Measurements from ENCODE around the gene DIS3L2. TPM values are rescaled to one million over a fixed set of nuclear protein-coding genes. Genes with fewer than 3 reads are reported as not detected.

DIS3L2 gene
- total RNA-seq, 2 experiments from 2014 or later: 25.7 to 30.9 TPM

DNA sequence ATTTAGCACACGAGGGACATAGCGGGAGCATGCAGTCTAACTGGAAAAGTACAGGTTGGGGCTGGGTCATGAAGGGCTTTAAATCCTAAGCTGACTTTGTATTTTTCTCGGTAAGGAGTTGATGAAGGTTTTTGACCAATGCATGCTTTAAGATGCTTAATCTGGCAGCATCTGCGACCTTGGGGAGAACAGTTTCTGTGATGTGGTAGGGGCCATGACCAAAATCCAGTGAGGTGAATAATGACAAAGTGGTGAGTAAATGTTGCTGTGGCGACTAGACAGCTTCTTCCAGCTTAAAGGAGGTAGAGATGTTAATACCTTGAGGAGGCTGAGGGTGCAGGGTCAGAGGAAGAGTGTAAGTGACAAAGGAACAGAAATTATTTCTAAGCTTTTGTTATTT is 242.4 kb downstream of the DIS3L2 start:
- H3K36me3 Mint-ChIP-seq: peaks cover 5% of the 10 kb centered on the region
- H3K4me3 Mint-ChIP-seq: no peak overlapping the region
- DNase-seq: no peak
- H3K27ac Mint-ChIP-seq: no peak overlapping the region
- no peaks in the 10 kb centered on the region for H3K27me3 Mint-ChIP-seq
- no peaks in the 10 kb centered on the region for H3K4me1 Mint-ChIP-seq
- H3K9me3 Mint-ChIP-seq: no peaks in the 10 kb centered on the region

DNA sequence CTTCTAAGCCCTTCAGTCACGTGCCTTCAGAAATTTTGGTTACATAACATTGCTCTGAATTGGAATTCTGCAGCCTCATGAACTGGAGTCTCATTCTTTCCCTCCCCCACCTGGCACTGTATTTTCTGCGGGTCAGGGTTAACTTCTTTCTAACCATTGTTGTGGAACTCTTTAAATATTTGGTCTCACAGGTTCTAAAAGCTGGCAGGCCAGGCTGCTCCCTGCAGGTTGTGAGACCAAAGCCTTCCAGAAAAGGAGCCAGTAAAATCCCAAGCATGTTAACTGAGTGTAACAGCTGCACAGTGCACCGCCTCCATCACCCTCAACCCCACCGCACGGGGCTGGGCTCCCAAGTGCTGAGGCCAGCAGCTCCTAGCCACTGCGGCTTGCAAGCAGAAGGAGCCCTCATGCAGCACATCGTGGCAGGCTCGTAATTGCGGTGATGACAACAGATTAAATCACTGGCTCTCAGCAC is 243.0 kb downstream of the DIS3L2 start:
- Mint-ChIP-seq H3K27ac (no peak overlapping the region), H3K4me1 (no peaks in the 10 kb centered on the region), H3K36me3 (peaks cover 11% of the 10 kb centered on the region), H3K9me3 (no peaks in the 10 kb centered on the region), H3K4me3 (no peak overlapping the region), H3K27me3 (no peaks in the 10 kb centered on the region)
- DNase-seq: no peak

DNA sequence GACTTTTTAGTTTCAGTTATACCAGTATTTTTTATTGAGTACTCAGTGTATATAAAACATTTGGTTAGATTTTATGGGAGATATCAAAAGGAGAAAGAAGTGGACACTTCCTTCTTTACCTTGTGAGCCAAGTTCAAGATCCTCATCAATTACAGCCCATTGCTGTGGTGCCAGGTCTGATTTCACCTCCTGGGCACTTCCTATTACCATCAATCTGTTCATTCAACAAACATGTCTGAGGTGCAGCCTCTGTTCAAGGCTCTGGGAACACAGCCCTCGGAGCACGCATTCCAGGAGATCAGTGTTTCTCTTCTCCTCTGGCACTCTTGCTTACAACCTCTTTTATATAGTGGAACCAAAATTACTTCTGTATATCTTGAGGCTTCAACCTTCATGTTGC is 245.7 kb downstream of the DIS3L2 start:
- Mint-ChIP-seq H3K4me1 (peaks cover under 1% of the 10 kb centered on the region), H3K27me3 (no peaks in the 10 kb centered on the region), H3K27ac (no peak overlapping the region), H3K9me3 (no peaks in the 10 kb centered on the region), H3K36me3 (peaks cover 15% of the 10 kb centered on the region), H3K4me3 (no peak overlapping the region)
- no peak for DNase-seq

DNA sequence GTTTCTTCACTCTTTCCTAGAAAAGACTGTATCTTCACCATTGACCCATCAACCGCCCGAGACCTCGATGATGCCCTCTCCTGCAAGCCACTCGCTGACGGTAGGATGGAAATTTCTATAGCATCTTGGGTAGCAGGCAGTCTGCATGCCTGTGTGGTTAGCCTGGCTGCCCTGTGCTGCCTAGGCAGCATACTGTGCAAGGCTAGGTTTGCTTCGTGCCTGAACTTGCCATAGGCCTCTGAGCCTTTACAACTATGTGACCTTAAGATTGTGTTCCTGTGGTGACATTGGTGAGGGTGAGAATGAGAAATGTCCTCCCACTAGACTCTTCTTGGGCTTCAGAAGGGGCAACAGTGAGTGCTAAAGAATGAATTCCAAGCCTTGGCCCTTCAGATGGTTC is 248.8 kb downstream of the DIS3L2 start:
- no peak overlapping the region for H3K27ac Mint-ChIP-seq
- DNase-seq: no peak
- no peaks in the 10 kb centered on the region for H3K27me3 Mint-ChIP-seq
- H3K4me1 Mint-ChIP-seq: peaks cover 5% of the 10 kb centered on the region
- no peak overlapping the region for H3K4me3 Mint-ChIP-seq
- H3K9me3 Mint-ChIP-seq: no peaks in the 10 kb centered on the region
- peaks cover 20% of the 10 kb centered on the region for H3K36me3 Mint-ChIP-seq

DNA sequence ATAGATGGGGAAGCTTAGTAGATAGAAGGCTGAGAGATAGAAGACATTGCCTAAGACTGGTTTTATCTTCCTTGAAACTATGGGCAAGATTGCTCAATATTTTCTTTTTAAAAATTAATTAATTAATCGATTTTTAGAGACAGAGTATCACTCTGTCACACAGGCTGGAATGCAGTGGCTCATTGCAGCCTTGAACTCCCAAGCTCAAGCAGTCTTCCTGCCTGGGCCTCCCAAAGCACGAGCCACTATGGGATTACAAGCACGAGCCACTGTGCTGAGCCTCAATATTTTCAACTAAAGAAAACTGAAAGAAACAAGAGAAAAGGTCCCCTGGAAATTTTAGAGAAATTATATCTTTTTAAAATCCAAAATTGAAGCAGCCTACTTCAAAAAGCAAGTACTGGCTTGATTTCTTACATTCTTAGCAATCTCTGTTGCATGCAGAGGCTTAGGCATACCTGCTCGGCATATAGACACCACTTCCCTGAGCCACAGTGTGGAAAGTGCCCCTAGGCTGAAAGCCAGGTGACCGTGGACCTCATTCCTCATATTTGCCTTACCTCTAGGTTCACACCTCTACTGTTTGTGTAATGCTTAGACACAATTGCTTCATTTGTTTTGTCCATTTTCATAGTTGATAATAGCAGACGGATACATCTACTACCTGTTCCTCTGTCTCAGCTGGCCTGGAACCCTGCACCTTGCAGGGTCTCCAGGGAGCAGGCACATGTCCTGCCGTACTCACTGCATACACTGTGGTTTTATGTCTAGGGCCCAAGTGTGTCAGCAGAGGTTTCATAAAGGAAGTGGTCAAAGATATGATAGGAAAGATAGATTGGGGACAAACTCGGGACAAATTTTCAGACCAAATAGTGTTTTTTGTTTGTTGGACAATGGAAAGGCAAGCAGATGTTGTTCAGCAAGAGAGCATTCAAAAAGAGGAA is 250.5 kb downstream of the DIS3L2 start:
- peaks cover 5% of the 10 kb centered on the region for H3K4me1 Mint-ChIP-seq
- no peak overlapping the region for H3K27ac Mint-ChIP-seq
- H3K27me3 Mint-ChIP-seq: no peaks in the 10 kb centered on the region
- peaks cover 20% of the 10 kb centered on the region for H3K36me3 Mint-ChIP-seq
- DNase-seq: no peak
- no peak overlapping the region for H3K4me3 Mint-ChIP-seq
- H3K9me3 Mint-ChIP-seq: no peaks in the 10 kb centered on the region

DNA sequence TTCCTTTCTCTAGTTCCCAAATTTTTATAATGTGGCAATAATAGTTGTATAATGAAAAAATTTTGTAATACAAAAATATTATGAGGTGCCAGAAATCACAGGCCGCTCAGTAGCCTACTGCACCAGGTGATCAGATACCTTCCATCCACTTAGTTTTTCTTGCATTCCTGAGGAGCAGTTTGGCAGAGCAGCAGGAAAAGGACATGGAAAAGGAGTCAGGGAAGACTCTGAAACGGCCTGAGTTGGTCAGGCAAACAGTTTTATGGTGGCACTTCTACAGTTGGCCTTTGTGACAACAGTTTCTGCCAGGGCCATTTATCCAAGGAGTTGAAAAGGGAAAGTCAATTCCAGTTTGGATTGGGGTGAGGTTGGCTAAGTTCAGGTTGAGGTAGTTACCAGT is 251.7 kb downstream of the DIS3L2 start:
- no peak overlapping the region for H3K27ac Mint-ChIP-seq
- DNase-seq: no peak
- H3K27me3 Mint-ChIP-seq: no peaks in the 10 kb centered on the region
- H3K4me1 Mint-ChIP-seq: peaks cover 8% of the 10 kb centered on the region
- H3K4me3 Mint-ChIP-seq: no peak overlapping the region
- peaks cover 20% of the 10 kb centered on the region for H3K36me3 Mint-ChIP-seq
- H3K9me3 Mint-ChIP-seq: no peaks in the 10 kb centered on the region

DNA sequence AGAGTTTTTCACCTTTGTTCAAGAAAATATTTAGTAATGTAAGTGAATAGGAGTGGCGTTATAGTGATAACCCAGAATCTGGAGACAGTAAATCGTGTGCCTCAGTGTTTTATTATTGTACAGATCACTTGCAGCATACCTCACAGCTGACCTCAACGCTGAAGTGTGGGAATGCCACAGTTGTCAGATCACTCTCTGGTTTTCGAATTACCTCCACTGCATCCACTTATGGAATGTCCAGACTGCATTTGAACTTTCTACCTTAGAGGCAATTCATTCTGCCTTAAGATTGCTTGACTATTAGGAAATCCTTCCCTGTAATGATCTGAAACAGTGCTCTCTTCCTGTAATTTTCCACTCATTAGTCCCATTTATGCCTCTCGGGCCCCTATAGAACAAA is 252.5 kb downstream of the DIS3L2 start:
- DNase-seq: no peak
- H3K9me3 Mint-ChIP-seq: no peaks in the 10 kb centered on the region
- H3K4me3 Mint-ChIP-seq: no peak overlapping the region
- H3K27ac Mint-ChIP-seq: no peak overlapping the region
- no peaks in the 10 kb centered on the region for H3K27me3 Mint-ChIP-seq
- peaks cover 14% of the 10 kb centered on the region for H3K4me1 Mint-ChIP-seq
- H3K36me3 Mint-ChIP-seq: peaks cover 18% of the 10 kb centered on the region

DNA sequence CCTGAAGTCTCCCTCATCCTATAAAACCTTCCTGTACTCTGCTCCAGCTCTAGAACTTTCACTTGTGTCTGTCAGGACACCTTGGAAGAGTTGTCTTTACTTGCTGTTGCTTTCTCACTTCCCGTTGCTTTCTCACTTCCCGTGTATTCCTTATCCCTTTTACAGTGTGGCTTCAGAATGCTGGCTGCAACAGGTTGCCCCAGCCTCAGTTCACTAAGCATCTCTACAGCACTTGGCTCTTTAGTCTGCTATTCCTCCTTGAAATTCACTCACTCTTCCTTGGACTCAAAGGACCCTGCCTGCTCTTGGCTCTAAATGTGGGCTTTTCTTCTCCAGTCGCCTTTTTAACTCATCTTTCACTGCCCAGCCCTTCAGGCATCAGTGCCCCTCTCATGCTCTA is 254.5 kb downstream of the DIS3L2 start:
- Mint-ChIP-seq H3K4me3 (no peak overlapping the region), H3K9me3 (no peaks in the 10 kb centered on the region), H3K27ac (no peak overlapping the region), H3K27me3 (no peaks in the 10 kb centered on the region), H3K36me3 (peaks cover 9% of the 10 kb centered on the region), H3K4me1 (peaks cover 20% of the 10 kb centered on the region)
- DNase-seq: no peak

DNA sequence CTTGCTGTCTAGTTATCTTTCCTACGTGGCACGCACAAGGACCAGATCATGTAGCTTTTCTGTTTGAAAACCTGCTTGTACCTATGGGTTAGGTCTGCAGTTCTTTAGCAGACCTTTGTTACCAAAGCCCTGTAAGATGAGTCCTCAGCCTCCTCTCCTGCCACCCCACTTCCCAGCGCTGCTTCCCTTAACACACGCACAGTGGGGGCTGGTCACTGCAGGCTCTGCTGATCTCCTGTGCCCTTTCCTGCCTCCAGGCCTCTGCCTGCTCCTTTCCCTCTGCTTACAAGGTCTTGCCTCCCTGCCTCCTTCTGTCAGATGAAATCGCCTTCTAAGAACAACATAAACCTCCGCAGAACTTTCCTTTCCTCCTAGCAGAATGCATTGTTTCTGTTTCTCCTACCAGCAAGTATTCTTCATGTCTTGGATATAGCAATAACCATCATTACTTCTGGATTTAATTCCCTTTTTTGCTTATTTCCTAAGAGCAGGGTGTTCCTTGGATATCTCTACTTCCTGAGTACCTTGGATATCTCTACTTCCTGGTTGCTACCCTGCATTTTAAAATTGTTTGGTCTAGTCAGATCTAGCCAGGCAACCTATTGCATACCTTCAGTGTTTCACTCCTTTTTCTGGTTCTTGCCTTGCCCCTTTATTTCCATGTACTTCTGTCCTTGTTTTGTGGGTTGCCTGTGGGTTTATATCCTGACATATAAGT is 257.4 kb downstream of the DIS3L2 start:
- H3K9me3 Mint-ChIP-seq: no peaks in the 10 kb centered on the region
- no peak overlapping the region for H3K27ac Mint-ChIP-seq

DNA sequence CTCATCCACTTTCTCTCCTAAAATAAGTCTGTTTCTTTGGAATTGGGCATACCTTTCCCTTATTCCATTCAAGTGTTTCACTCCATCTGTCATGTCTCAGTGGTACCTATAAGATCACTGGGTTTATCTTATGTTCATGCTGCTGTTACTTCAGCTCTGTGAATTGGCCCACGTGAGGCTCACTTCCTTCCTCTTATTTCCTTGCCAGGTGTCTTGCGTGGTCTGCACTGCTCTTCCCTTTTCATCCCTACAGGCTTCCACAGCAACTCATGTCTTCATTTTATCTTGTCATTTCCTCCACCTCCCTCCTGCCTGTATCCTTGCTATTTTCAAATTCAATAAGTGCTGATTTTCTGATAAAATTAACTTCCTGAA is 258.0 kb downstream of the DIS3L2 start:
- DNase-seq: no peak
- Mint-ChIP-seq H3K36me3 (peaks cover 3% of the 10 kb centered on the region), H3K4me1 (peaks cover 16% of the 10 kb centered on the region), H3K27ac (no peak overlapping the region), H3K9me3 (no peaks in the 10 kb centered on the region), H3K4me3 (no peak overlapping the region), H3K27me3 (no peaks in the 10 kb centered on the region)

More for the DNA sequence above, 257.4 kb downstream of the DIS3L2 start:
- H3K4me3 Mint-ChIP-seq: no peak overlapping the region
- H3K36me3 Mint-ChIP-seq: peaks cover 3% of the 10 kb centered on the region
- H3K4me1 Mint-ChIP-seq: peaks cover 16% of the 10 kb centered on the region
- no peaks in the 10 kb centered on the region for H3K27me3 Mint-ChIP-seq
- DNase-seq: no peak

DNA sequence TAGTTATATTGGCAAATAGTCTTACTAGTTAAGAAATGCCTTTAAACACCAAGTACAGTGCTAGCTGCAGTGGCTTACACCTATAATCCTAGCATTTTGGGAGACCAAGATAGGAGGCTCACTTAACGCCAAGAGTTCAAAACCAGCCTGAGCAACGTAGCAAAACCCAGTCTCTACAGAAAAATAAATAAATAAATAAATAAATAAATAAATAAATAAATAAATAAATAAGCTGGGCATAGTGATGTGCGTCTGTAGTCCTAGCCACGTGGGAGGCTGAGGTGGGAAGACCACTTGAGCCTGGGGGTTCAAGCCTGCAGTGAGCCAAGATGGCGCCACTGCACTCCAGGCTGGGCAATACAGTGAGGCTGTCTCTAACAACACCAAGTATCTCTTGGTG is 258.4 kb downstream of the DIS3L2 start:
- H3K27me3 Mint-ChIP-seq: no peaks in the 10 kb centered on the region
- H3K4me3 Mint-ChIP-seq: no peak overlapping the region
- no peak overlapping the region for H3K27ac Mint-ChIP-seq
- H3K9me3 Mint-ChIP-seq: no peaks in the 10 kb centered on the region
- DNase-seq: no peak
- peaks cover 3% of the 10 kb centered on the region for H3K36me3 Mint-ChIP-seq
- H3K4me1 Mint-ChIP-seq: peaks cover 16% of the 10 kb centered on the region

DNA sequence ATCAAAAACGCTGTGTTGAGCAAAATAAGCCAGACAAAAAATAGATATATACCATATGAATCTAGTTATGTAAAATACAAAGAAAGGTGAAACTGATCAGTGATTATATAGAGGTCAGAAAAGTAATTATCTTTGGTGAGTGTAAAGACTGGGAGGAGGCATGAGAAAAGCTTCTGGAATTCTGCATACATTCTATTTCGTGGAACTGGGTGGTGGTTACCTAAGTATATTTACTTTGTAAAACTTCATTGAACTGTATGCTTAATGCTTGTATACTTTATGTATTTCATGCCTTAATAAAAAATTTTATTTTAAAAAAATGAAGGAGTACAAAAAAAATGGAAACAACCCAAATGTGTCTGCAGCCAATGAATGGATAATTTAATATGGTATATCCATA is 263.9 kb downstream of the DIS3L2 start:
- Mint-ChIP-seq H3K27me3 (no peaks in the 10 kb centered on the region), H3K27ac (no peak overlapping the region), H3K9me3 (no peaks in the 10 kb centered on the region), H3K4me1 (no peaks in the 10 kb centered on the region), H3K36me3 (peaks cover 3% of the 10 kb centered on the region), H3K4me3 (no peak overlapping the region)
- no peak for DNase-seq

DNA sequence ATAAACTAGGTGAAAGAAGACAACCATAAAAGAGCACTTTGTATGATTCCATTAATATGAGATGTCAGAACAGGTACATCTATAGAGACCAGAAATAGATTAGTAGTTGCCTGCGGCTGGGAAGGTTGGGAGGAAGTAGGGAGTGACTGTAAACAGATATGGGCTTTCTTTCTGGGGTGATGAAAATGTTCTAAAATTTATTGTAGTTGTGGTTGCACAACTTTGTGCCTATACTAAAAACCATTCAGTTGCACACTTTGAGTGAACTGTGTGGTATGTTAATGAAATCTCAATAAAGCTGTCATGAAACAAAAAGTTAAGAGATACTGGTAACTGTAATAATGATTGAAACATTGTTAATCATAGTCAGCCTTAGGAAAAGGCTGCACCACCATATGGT is 264.4 kb downstream of the DIS3L2 start:
- H3K36me3 Mint-ChIP-seq: peaks cover 3% of the 10 kb centered on the region
- no peak for DNase-seq
- H3K9me3 Mint-ChIP-seq: no peaks in the 10 kb centered on the region
- H3K4me1 Mint-ChIP-seq: no peaks in the 10 kb centered on the region
- H3K4me3 Mint-ChIP-seq: no peak overlapping the region
- H3K27ac Mint-ChIP-seq: no peak overlapping the region
- H3K27me3 Mint-ChIP-seq: no peaks in the 10 kb centered on the region

DNA sequence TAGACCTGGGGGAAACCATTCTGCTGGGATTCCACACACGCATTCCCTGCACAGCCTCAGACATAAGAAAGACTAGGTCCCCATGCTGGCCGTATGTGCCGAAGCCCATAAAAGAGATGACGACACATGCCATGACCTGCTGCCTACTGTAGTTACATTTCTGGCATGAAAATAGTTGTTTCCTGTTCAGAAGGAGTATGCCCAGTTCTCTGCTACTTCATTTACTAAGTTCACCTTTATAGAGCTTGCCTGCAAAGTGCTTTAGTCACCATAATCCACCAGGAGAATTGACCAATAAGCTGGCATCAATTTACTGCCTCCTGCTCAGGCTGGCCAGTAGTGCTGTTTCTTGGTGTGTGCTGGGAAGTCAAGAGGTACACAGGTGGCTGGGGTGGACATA is 266.8 kb downstream of the DIS3L2 start:
- peaks cover 13% of the 10 kb centered on the region for H3K4me1 Mint-ChIP-seq
- no peak overlapping the region for H3K27ac Mint-ChIP-seq
- no peaks in the 10 kb centered on the region for H3K27me3 Mint-ChIP-seq
- no peak for DNase-seq
- no peaks in the 10 kb centered on the region for H3K36me3 Mint-ChIP-seq
- no peak overlapping the region for H3K4me3 Mint-ChIP-seq
- H3K9me3 Mint-ChIP-seq: no peaks in the 10 kb centered on the region

DNA sequence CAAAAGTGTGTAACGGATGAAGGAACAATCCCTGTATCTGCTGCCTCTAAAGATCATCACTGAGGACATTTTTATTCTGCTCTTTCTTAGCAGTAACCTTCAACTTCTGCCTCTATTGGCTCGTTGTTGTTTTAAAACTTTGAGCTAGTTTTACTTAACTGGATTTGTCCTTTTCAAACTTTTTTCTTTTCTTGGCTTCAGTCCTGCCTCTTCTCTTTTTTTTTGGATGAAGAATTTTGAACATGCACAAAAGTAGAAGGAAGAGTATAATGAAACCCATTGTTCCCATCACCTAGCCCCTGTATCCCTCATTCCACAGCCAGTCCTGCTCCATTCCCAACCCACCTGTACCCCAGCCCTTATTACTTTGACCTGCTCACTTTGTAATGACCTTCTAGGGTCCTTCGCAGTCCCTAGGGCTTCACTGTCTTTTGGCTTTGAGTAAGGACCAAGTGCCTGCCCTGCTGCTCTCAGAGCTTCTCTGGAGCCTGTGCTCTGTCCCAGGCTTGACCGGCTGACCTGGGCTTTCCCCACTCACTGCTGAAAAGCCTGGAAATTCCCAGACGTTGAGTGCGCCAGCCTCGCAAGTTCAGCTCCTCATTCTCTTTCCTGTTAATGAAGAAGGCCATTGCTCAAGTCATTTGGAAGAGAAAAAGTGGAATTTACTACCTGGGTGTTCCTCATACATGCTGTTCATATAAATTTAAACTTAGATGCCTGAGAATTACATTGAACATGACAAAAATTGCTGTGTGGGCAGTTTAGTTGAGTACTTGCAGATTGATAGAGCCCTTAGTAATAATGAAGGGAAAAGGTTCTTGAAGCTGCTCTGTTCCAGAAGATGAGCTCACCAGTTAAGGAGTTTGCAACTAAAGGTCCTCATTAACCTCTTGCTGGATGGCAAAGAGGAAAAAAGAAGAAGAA is 267.7 kb downstream of the DIS3L2 start:
- Mint-ChIP-seq H3K9me3 (no peaks in the 10 kb centered on the region), H3K27me3 (no peaks in the 10 kb centered on the region), H3K4me3 (no peak overlapping the region), H3K36me3 (no peaks in the 10 kb centered on the region), H3K4me1 (peaks cover 13% of the 10 kb centered on the region), H3K27ac (no peak overlapping the region)
- no peak for DNase-seq

Data from activated naive CD8-positive, alpha-beta T cell treated with anti-CD3 and anti-CD28 coated beads for 36 hours (primary cell).